GM12875 (cell line): ENCODE results near the gene MIEF1.

Experiments used
- H3K4me3 ChIP-seq: one replicate; pipeline ENCODE4 v1.5.1; 2011; ENCODE audit warnings: low read depth, low read length, control low read depth
- CTCF ChIP-seq: IDR thresholded peaks from 2 replicates; pipeline ENCODE4 v1.5.1; 2011; ENCODE audit warnings: low read depth, mild to moderate bottlenecking, control low read depth, inconsistent platforms, low read length, moderate library complexity, borderline replicate concordance; ENCODE audit not compliant: insufficient read depth

The MIEF1 gene

GRCh38 chr22:39476664-39477063 is 25.4 kb upstream of the MIEF1 start:
- H3K4me3 ChIP-seq, result no peak overlapping the region
- TF ChIP-seq CTCF, result no peak

GRCh38 chr22:39477542-39477941 is 24.5 kb upstream of the MIEF1 start:
- H3K4me3 ChIP-seq, result no peak overlapping the region
- no peak for TF ChIP-seq CTCF

GRCh38 chr22:39478441-39478850 is 23.6 kb upstream of the MIEF1 start:
- no peak overlapping the region for H3K4me3 ChIP-seq
- TF ChIP-seq CTCF, result no peak

- H3K4me3 ChIP-seq, result no peak overlapping the region
- no peak for TF ChIP-seq CTCF
Observed at GRCh38 chr22:39479254-39479653, 22.8 kb upstream of the MIEF1 start.

- TF ChIP-seq CTCF, result no peak
- H3K4me3 ChIP-seq, result no peak overlapping the region
Observed at GRCh38 chr22:39480557-39480956, 21.5 kb upstream of the MIEF1 start.

- H3K4me3 ChIP-seq, result no peak overlapping the region
- no peak for TF ChIP-seq CTCF
Observed at GRCh38 chr22:39481054-39481453, 21.0 kb upstream of the MIEF1 start.

- TF ChIP-seq CTCF, result no peak
- H3K4me3 ChIP-seq, result no peak overlapping the region
Observed at GRCh38 chr22:39481595-39481994, 20.5 kb upstream of the MIEF1 start.
